Natural killer cell (primary cell): Measurements from ENCODE around the gene CCL5. TPM values are rescaled to one million over a fixed set of nuclear protein-coding genes. Genes with fewer than 3 reads are reported as not detected.

Experiments
- ATAC-seq, 3 donors: fragments of 150-1000 bp in 2 of 3; fragments of 200-7000 bp in 1 of 3; cut with Tn5 transposase; 1 replicate in 1 of 3; 2 replicates in 2 of 3; pipeline ENCODE4 v1.10.0; 2021; ENCODE audit warnings: mild to moderate bottlenecking in 2 of 3, moderate library complexity in 2 of 3
- DNase-seq, 2 donors: peaks; one replicate each; pipeline versions ENCODE4 v3.0.0 to v3.0.0-alpha.2; 2013 to 2021; ENCODE audit warnings: mixed read lengths in 1 of 2
- H3K27ac ChIP-seq: one replicate; pipeline ENCODE4 v1.5.1; 2013; ENCODE audit warnings: mild to moderate bottlenecking, low read length
- H3K27me3 ChIP-seq: one replicate; pipeline ENCODE4 v1.6.1; 2013; ENCODE audit warnings: low read length; ENCODE audit not compliant: control insufficient read depth, insufficient read depth
- H3K36me3 ChIP-seq: one replicate; pipeline ENCODE4 v1.6.1; 2013; ENCODE audit warnings: low read length; ENCODE audit not compliant: control insufficient read depth, insufficient read depth
- H3K4me1 ChIP-seq: one replicate; pipeline ENCODE4 v1.6.1; 2013; ENCODE audit warnings: low read length; ENCODE audit not compliant: control insufficient read depth, insufficient read depth
- H3K4me3 ChIP-seq: one replicate; pipeline ENCODE4 v1.5.1; 2013; ENCODE audit warnings: low read length
- H3K9me3 ChIP-seq: one replicate; pipeline ENCODE4 v1.6.1; 2013; ENCODE audit warnings: low read length; ENCODE audit not compliant: control insufficient read depth, insufficient read depth
- H3K27ac Mint-ChIP-seq, 2 donors: one replicate each; pipeline ENCODE4 v1.8.0; 2022; ENCODE audit warnings: mild to moderate bottlenecking in 2 of 2, mixed read lengths in 2 of 2, moderate library complexity in 1 of 2
- H3K27me3 Mint-ChIP-seq, 2 donors: one replicate each; pipeline ENCODE4 v1.8.0; 2022; ENCODE audit warnings: low read depth in 2 of 2, mixed read lengths in 2 of 2
- H3K36me3 Mint-ChIP-seq: one replicate; pipeline ENCODE4 v1.8.0; 2022; ENCODE audit warnings: mixed read lengths
- H3K4me1 Mint-ChIP-seq, 2 donors: one replicate each; pipeline ENCODE4 v1.8.0; 2022; ENCODE audit warnings: mixed read lengths in 2 of 2
- H3K4me3 Mint-ChIP-seq: one replicate; pipeline ENCODE4 v1.8.0; 2022; ENCODE audit warnings: mild to moderate bottlenecking, moderate library complexity, mixed read lengths
- H3K9me3 Mint-ChIP-seq, 2 donors: one replicate each; pipeline ENCODE4 v1.8.0; 2022; ENCODE audit warnings: mixed read lengths in 2 of 2
- CTCF ChIP-seq: fragments of 200-600 bp; IDR thresholded peaks from one replicate; pipeline ENCODE4 v1.8.0; 2022; ENCODE audit warnings: antibody characterized with exemption
- WGBS: methylation state at CpG from one replicate; pipeline ENCODE4 v1.1.7; 2013; ENCODE audit warnings: missing lambda C conversion rate; ENCODE audit not compliant: insufficient coverage; 5-methylcytosine and 5-hydroxymethylcytosine counted together
- intact Hi-C: fragments of 100-400 bp; cut with micrococcal nuclease; formaldehyde crosslinking; loops from one replicate; pipeline ENCODE4 v1.14.2; 2022
- total RNA-seq, 4 donors: library from RNA; stranded (reverse); fragments of 120-200 nt in 1 of 4; gene quantifications; one replicate each; pipeline versions ENCODE4 v1.2.3 to v1.2.4, GENCODE V29; 2013 to 2022

The CCL5 gene
- total RNA-seq, 3 donors from 2014 or later (not counting 1 experiment from before 2014, with no cell fraction given) = 793 to 1,167 (median 825) TPM

GRCh38 chr17:35846055-35846809, 33.9 kb downstream of the CCL5 start:
- no peaks in the 10 kb centered on the region for H3K27me3 Mint-ChIP-seq
- intact Hi-C loops = loop anchor here (5.0 kb wide), 2 partner anchors 51 to 86 kb away; partner anchors contain the start of gene RDM1
- Histone ChIP-seq H3K4me3 (no peak overlapping the region), H3K27me3 (no peaks in the 10 kb centered on the region), H3K4me1 (peaks cover 18% of the 10 kb centered on the region), H3K9me3 (no peaks in the 10 kb centered on the region), H3K27ac (no peak overlapping the region), H3K36me3 (peaks cover 67% of the 10 kb centered on the region)
- ATAC-seq (no peak), DNase-seq (no peak)
- H3K9me3 Mint-ChIP-seq = no peaks in the 10 kb centered on the region
- H3K4me1 Mint-ChIP-seq = peaks cover 13 to 28% of the 10 kb centered on the region in 2 donors
- no CpG with 5 or more reads among the region's 3 CpGs for WGBS
- no peak for TF ChIP-seq CTCF
- peaks cover 17% of the 10 kb centered on the region for H3K36me3 Mint-ChIP-seq
- H3K27ac Mint-ChIP-seq = peak overlapping the region in 1 of 2 donors; percentile 15
- no peak overlapping the region for H3K4me3 Mint-ChIP-seq

GRCh38 chr17:35844547-35844946, 35.6 kb downstream of the CCL5 start:
- Mint-ChIP-seq H3K36me3 (peaks cover 23% of the 10 kb centered on the region), H3K27me3 (no peaks in the 10 kb centered on the region), H3K4me3 (no peak overlapping the region), H3K27ac (peak overlapping the region in 1 of 2 donors; percentile 17), H3K4me1 (peaks cover 3 to 15% of the 10 kb centered on the region in 2 donors), H3K9me3 (no peaks in the 10 kb centered on the region)
- peaks cover 78% of the 10 kb centered on the region for H3K36me3 ChIP-seq
- TF ChIP-seq CTCF = no peak
- 98% methylated on average over 19 of the region's 19 CpGs for WGBS
- no peak overlapping the region for H3K27ac ChIP-seq
- H3K4me3 ChIP-seq = no peak overlapping the region
- DNase-seq (no peak), ATAC-seq (no peak)
- H3K9me3 ChIP-seq = no peaks in the 10 kb centered on the region
- H3K4me1 ChIP-seq = peaks cover 4% of the 10 kb centered on the region
- H3K27me3 ChIP-seq = no peaks in the 10 kb centered on the region
- intact Hi-C loops = no loop called here

GRCh38 chr17:35843698-35844097, 36.5 kb downstream of the CCL5 start:
- Mint-ChIP-seq H3K9me3 (no peaks in the 10 kb centered on the region), H3K27me3 (no peaks in the 10 kb centered on the region), H3K4me3 (no peak overlapping the region), H3K36me3 (peaks cover 23% of the 10 kb centered on the region), H3K4me1 (peaks cover 0 to 13% of the 10 kb centered on the region in 2 donors), H3K27ac (peak overlapping the region; percentile 17 to 41)
- Histone ChIP-seq H3K4me1 (no peaks in the 10 kb centered on the region), H3K27me3 (no peaks in the 10 kb centered on the region), H3K9me3 (no peaks in the 10 kb centered on the region), H3K36me3 (peaks cover 79% of the 10 kb centered on the region), H3K4me3 (no peak overlapping the region), H3K27ac (no peak overlapping the region)
- no peak for TF ChIP-seq CTCF
- 95% methylated on average over 2 of the region's 2 CpGs for WGBS
- ATAC-seq (no peak), DNase-seq (no peak)
- intact Hi-C loops = no loop called here

- Mint-ChIP-seq H3K9me3 (no peaks in the 10 kb centered on the region), H3K4me3 (no peak overlapping the region), H3K27me3 (no peaks in the 10 kb centered on the region), H3K27ac (peak overlapping the region; percentile 20 to 47), H3K4me1 (peaks cover 0 to 7% of the 10 kb centered on the region in 2 donors), H3K36me3 (peaks cover 23% of the 10 kb centered on the region)
- ATAC-seq (no peak), DNase-seq (no peak)
- TF ChIP-seq CTCF = no peak
- Histone ChIP-seq H3K27me3 (no peaks in the 10 kb centered on the region), H3K4me1 (no peaks in the 10 kb centered on the region), H3K4me3 (no peak overlapping the region), H3K36me3 (peaks cover 82% of the 10 kb centered on the region), H3K27ac (no peak overlapping the region), H3K9me3 (no peaks in the 10 kb centered on the region)
- intact Hi-C loops = no loop called here
- WGBS = 99% methylated on average over 4 of the region's 5 CpGs
These were observed 37.9 kb downstream of the CCL5 start for GRCh38 chr17:35842239-35842638.
